Activated effector memory CD4-positive, alpha-beta T cell treated with anti-CD3 and anti-CD28 coated beads, Interleukin-2, amount 50 U/mL, for 16 hours (primary cell): ENCODE measurements around the gene ZNF556.
A peak's percentile ranks its signal among the peaks of the same experiment; 100 is the strongest.
"Not testable (repeated sequence)": the region's sequence is repeated elsewhere in the genome, so short reads cannot be mapped to it uniquely, and the experiment has no call there.

ENCODE experiments used
- DNase-seq: peaks from one replicate; pipeline ENCODE4 v3.0.0-alpha.2; 2020

Gene ZNF556

GRCh38 chr19:2854849-2855248 is 12.3 kb upstream of the ZNF556 start:
- DNase-seq, result no peak

GRCh38 chr19:2856457-2857050 is 10.6 kb upstream of the ZNF556 start:
- DNase-seq, result no peak

DNA sequence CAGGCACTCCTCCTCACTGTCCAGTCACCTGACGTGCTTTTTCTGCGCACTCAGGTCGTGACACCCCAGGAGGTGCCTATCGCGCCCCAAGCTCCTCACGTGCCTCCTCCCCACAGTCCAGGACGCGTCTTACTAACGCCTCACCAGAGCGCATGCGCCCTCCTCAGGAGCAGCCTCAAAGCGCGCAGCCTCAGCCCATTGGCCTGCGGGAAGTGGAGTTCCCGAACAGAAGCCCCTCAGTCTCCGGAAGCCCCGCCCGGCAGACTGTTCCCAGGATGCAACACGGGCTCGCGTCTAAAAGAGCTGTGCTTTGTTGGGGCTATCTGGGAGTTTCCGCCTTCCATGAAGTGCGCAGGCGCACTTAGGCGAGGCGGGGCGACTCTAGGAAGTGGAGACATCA is 8.3 kb upstream of the ZNF556 start:
- DNase-seq, result no peak

DNA sequence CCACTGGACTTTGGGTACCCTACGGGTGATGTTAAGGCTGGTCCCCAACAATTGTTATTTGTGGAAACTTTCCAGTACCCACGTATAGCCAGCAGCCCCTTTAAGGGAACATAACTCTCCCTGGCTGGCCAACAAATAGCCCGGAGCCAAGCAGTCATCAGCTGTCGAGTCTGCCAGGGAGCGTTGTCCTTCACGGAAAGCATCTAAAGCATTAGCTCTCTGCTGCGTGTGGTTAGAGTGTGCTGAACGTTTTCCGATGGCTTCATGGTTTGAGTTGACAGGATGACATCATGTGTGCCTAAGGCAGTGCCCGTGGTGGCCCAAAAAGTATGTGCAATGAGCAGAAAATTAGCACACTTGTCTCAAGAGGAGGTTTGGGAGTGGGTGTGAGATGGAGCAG is 3.3 kb upstream of the ZNF556 start:
- DNase-seq, result no peak

DNA sequence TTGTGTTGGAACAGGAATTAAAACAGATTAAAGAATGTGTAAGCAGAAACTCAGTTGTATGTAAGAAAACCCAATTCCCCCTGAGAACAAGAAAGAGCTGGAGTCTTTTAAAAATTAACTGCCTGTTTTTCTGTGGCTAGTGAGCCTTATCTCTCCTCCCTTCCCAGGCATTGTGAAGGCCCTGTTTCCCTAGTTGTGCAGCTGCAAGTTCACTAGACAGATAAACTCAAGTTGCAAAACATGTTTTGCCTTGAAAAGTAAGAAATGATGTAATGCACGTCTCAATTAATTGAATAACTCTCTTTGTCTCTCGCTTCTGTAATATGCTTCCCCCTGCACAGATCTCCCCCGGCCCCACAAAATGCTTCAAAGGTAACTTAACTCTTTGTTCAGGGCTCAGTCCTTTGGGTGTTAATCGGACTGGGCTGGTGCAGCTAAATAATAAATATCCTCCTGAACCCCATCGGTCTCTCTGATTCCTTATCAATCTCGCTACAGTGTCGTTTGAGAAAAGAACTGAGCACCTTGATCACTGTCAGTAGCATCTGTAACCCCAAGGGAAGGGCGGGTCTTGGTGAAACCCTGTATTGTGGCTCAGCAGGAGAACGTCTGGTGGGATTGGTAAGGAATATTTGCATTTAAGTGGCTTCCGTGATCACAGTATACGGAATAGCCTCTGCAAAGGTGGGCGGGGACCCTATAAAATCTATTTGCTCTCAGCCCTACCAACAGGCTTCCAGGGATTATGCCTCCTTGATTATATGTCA is 1.6 kb upstream of the ZNF556 start:
- DNase-seq, result no peak

DNA sequence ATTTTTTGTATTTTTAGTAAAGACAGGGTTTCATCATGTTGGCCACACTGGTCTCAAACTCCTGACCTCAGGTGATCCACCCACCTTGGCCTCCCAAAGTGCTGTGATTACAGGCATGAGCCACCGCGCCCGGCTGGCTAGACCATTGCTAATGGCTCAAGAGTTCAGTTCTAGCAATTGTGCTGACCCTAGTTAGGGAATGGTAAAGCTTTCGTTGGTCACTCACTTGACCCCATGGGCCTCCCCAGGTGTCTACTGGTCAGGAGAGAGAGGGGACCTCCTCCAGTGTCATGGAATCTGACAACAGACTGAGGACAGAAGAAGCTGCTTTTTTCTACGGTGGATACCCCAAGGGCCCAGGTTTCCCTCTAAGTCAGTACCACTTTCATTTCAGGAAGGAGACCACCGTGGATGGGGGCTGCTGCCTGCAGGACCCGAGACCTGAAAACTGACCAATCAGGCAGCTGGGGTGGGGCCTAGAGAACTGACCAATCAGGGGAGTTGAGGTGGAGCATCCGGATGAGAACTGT is 575 bp upstream of the ZNF556 start:
- DNase-seq, result no peak

GRCh38 chr19:2869618-2870017 is 2.5 kb downstream of the ZNF556 start:
- no peak for DNase-seq

DNA sequence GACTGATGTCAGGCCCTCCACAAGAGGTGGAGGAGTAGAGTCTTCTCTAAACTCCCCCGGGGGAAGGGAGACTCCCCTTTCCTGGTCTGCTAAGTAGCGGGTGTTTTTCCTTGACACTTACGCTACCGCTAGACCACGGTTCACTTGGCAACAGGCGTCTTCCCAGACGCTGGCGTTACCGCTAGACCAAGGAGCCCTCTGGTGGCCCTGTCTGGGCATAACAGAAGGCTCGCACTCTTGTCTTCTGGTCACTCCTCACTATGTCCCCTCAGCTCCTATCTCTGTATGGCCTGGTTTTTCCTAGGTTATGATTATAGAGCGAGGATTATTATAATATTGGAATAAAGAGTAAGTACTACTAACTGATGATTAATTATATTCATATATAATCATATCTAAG is 5.0 kb downstream of the ZNF556 start:
- peak; percentile 71 for DNase-seq

DNA sequence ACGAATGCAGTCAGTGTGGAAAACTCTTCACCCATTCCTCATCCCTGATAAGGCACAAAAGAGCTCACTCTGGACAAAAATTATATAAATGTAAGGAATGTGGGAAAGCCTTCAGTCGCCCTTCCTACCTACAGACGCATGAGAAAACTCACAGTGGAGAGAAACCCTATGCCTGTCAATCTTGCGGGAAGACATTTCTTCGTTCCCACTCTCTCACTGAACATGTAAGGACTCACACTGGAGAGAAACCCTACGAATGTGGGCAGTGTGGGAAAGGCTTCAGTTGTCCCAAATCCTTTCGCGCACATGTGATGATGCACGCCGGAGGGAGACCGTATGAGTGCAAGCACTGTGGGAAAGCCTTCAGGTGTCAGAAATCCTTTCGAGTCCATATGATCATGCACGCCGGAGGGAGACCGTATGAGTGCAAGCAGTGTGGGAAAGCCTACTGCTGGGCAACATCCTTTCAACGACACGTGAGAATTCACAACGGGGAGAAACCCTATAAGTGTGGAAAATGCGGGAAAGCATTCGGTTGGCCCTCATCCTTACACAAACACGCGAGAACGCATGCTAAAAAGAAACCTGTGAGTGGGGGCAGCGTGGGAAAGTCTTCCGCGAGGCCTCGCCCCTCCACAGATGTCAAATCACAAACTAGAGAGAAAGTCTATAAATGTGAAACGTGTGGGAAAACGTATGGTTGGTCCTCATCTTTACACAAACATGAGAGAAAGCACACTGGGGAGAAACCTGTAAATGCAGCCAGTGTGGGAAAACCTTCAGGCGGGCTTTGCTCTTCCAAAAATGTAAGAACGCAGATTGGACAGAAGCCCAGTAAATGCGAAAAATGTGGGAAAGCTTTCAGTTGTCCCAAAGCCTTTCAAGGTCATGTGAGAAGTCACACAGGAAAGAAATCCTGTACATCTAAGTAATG is 10.5 kb downstream of the ZNF556 start:
- DNase-seq, result no peak

- no peak for DNase-seq
These were observed 16.7 kb downstream of the ZNF556 start for GRCh38 chr19:2883686-2884439.

DNA sequence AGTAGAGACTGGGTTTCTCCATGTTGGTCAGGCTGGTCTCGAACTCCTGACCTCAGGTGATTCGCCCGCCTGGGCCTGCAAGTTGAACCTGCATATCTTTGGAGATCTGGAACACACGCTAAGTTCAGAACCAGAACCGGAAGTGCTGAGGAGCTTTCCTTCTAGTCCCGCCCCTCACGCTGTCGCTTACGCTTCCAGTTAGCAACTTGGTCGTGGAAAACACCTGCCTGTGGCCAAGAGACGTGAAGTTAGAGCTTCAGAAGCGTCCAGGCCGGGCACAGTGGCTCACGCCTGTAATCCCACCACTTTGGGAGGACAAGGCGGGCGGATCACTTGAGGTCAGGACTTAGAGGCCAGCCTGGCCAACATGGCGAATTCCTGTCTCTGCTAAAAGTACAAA is 18.6 kb downstream of the ZNF556 start:
- no peak for DNase-seq

DNA sequence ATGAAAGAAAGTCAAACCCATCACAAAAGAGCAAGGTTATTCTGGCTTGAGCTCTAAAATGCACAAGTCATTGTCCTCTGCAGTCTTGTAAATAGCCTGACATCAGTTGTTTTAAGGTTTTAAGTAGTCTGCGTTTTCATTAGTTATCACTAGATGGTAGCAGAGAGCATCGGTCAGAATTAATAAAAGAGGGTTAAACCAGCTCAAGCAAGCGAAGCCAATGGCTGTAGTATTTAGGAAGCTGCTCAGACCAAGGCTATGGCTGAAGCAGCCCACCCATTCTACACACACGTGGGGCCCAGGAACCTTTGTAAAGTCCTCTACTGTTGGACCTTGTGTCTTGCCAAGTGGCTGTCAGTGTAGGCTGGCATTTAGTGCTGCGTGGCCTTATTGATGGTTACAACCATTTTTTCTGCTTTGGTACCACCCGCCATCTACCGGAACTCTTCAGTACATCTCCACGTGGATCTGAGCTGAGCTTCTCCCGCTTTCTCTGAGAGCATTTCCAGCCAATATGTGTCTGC is 20.3 kb downstream of the ZNF556 start:
- DNase-seq, result peak; percentile 66

GRCh38 chr19:2888731-2889224 is 21.6 kb downstream of the ZNF556 start:
- DNase-seq, result peak; percentile 86

GRCh38 chr19:2890531-2890930 is 23.4 kb downstream of the ZNF556 start:
- DNase-seq, result not testable (repeated sequence)

- DNase-seq, result no peak
These were observed 29.6 kb downstream of the ZNF556 start for GRCh38 chr19:2896694-2897093.

DNA sequence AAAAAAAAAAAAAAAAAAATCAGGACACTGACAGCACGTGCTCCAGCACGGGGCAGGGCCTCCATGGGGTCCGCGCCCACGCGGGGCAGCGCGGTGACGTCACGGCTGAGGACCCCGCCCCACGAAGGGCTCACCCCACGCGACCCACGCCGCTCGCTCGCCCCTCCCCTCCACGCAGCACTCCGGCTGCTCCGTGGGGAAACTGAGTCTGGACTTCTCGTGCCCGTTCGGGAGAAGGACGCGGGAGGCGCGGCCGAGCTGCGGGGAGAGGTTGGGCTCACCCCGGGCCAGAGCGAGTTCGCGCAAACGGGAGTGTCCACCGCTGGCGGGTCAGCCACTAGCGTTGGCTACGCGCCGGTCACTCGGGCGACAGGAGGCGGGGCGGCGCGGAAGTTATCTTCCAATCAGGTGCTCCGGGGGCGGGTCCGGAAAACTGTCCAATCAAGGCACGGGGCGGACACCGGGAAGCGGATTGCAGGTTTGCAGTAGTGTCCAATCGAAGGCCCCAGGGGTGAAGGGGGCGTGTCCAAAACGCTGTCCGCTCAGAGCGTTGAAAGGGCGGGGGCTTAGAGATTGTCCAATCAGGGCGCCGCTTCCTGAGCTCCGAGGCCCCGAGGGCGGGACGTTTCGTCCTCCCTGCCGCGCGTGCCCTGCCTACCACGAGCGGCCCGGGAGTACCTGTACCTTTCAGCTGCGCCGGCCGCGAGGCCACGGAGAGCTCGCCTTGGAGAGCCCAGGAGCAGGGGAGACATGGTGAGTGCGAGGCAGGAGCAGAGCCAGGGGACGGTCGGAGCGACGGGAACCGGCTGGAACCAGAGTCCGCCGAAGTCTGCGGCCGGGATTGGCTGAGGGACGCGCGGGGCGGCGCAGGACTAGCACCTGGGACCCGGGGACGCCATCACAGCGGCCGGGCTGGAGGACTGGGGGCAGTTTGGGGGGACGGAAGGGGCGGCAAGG is 33.4 kb downstream of the ZNF556 start, which contains the start of gene ZNF57:
TSS of gene ZNF57 (plus strand) at position 633 of the 957 bp plus-strand sequence. CDS start at position 751, 118 bp downstream.
- DNase-seq, result peak; percentile 99

DNA sequence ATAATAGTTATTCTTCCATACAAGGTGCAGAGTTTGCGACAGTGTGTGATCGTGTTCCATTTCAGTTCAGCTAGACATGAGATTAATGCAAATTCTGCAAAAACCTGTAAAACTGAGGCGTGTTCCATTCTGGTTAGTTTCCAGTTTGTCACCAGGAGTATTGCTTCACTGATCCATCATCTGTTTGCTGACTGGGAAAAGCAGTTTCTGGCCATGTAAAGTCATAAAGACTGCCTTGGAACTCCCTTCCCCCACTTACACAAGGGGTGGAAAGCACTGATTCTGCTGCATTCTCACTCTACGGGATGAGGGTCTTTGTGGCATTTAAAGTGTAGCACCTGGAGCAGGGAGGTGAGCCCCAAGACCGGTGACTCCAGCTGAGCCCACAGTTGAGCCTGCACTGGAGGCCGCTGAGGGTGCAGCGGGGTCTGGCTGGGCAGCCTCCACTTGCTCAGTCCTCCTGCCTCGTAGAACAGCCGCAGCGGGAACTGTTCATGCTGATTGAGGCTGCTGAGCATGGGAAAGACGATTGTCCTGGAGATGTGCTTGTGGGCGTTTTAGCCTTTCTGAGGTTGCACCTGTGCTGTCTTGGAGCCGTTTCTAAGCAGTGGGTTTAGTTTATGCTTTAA is 35.6 kb downstream of the ZNF556 start:
- no peak for DNase-seq

DNA sequence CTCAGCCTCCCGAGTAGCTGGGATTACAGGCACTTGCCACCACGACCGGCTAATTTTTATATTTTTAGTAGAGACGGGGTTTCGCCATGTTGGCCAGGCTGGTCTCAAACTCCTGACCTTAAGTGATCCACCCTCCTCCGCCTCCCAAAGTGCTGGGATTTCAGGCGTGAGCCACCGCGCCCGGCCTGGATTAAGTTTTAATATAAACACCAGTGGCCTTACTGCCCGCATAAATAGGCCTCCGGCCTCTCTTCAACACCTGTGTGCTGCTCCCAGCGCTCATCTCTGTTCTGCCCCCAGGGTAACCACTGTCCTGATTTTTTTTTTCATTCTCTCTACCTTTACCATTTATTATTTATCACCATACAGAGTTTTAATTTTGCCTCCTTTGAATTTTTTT is 36.2 kb downstream of the ZNF556 start:
- not testable (repeated sequence) for DNase-seq

GRCh38 chr19:2905918-2906519 is 38.9 kb downstream of the ZNF556 start:
- no peak for DNase-seq
